COLO829 (cell line): ENCODE results near the gene SLC44A2.

Source experiments
- DNase-seq: peaks from one replicate; pipeline ENCODE4 v3.0.0; 2012; ENCODE audit warnings: low spot score

SLC44A2 gene

DNA sequence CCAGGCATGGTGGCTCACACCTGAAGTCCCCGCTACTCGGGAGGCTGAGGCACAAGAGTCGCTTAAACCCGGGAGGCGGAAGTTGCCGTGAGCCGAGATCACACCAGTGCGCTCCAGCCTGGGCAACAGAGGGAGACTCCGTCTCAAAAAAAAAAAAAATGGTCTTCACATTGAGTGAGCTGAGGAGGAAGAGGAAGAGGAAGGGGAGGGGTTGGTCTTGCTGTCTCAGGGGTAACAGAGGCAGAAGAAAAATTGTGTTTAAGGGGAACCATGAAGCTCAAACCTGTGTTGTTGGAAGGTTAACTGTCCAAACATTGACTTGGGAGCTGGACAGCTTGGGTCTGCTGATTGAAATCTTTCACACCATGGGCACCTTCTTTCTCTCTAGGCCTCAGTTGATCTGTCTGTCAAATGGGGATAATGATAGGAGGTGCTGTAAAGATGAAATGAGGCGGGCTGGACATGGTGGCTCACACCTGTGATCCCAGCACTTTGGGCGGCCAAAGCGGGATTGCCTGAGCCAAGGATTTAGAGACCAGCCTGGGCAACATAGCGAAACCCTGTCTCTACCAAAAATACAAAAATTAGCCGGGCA lies 9.8 kb upstream of the SLC44A2 start:
- no peak for DNase-seq

DNA sequence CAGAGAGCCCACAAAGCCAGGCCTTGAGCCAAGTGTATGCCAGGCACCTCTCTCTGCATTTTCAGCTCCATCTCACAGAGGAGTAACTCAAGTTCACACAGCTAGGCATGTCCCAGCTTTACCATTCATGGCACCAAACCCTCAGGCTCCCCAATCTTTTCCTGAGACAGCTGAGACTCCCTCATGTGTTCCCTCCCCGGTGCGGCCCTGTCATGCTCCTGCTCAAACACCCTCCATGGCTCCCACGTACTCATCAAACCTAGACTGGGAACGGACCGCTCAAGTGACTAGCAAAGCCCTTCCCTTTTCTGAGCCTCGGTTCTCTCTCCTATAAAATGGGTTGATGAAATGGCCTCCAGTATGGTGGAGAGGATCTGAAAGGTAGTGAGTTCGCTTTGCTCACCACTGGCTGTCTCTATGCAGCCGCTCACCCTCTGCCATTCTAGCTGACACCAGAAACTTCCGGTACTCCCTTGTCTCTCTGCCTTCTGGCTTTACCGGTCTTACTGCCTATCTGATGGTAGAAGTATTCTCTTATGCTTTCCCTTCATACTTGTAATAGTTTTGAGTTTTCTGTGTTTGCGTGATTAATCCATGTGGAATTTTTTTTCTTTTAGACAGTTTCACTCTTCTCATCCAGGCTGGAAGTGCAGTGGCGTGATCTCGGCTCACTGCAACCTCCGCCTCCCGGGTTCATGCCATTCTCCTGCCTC lies 7.8 kb upstream of the SLC44A2 start:
- no peak for DNase-seq

DNA sequence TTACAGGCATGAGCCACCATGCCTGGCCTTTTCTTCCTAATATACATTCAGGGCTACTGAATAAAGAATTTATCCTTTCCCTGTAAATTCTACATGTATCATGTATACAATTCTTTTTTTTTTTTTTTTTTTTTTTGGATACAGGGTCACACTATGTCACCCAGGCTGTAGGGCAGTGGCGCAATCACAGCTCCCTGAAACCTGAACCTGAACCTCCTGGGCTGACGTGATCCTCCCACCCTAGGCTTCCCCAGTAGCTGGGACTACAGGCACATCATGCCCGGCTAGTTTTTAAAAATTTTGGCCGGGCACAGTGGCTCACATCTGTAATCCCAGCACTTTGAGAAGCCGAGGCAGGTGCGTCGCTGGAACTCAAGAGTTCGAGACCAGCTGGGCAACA lies 6.5 kb upstream of the SLC44A2 start:
- DNase-seq, result no peak

DNA sequence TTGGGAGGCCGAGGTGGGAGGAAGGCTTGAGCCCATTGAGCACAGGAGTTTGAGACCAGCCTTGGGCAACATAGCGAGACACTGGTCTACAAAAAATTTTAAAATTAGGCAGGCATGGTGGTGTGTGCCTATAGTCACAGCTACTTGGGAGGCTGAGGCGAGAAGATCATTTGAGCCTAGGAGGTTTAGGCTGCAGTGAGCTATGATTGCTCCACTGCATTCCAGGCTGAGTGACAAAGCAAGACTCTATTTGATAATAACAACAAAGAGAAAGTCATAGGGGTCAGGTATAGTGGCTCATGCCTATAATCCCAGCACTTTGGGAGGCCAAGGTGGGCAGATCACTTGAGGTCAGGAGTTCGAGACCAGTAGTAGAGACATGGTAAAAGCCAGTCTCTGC lies 4.6 kb upstream of the SLC44A2 start:
- DNase-seq, result no peak

DNA sequence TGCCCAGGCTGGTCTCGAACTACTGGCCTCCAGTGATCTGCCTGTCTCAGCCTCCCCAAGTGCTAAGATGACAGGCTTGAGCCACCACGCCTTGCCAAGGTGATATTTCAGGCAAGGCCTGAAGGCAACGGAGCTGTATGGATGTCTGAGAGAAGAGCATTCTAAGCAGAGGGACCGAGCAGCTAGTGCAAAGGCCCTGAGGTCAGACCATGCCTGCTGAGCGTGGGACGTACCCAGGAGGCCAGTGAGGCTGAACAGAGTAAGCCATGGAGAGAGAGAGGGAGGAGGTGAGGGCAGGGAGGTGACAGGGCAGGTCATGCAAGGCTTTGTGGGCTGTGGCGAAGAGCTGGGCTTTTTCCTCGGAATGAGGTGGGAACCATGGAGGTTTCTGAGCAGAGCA lies 3.4 kb upstream of the SLC44A2 start:
- DNase-seq, result no peak

DNA sequence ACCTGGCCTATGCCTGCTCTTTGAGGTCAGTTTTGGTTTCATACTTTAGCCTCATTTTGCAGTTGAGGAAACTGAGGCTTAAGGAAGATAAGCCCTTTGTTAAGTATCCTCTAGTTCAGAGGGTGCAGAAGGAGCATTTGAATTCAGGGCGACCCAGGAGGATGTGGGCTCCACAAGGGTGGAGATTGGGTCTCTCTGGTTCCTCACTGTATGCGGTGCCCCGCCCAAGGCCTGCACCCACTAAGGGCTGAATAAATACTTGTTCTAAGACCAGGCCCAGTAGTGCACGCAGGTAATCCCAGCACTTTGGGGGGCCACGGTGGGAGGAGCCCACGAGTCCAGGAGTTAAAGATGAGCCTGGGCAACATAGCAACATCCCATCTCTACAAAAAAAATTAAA lies 768 bp upstream of the SLC44A2 start:
- DNase-seq, result no peak

DNA sequence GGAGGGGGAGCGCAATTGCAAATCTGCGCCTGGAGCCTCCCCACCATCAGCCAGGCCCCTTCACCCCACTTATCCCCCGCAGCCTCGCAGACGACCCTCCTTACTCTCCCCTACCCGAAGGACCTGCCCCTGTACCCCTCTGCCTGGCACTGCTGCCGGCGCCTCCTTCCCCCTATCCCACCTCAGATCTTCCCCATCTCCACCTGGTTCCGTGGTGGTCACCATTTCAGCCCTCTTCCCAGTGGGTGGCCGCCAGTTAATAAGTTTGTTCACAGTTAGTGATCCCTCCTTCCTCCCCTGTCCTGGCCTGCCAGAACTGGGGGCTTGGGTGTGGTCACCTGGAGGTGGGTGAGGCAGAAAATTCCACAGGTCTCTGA lies 397 bp downstream of the SLC44A2 start:
- no peak for DNase-seq

DNA sequence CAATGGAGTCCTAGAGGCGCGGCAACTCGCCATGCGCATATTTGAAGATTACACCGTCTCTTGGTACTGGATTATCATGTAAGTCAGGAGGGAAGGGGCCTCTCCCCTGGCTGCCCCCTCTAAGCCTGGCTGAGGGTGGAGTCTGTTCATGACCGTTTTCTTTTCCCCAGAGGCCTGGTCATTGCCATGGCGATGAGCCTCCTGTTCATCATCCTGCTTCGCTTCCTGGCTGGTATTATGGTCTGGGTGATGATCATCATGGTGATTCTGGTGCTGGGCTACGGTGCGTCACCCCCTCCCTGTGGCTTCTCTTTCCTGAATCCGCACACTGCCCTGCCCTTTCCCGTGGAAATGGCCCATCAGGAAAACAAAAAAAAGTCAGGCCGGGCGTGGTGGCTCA lies 6.5 kb downstream of the SLC44A2 start:
- DNase-seq, result no peak

DNA sequence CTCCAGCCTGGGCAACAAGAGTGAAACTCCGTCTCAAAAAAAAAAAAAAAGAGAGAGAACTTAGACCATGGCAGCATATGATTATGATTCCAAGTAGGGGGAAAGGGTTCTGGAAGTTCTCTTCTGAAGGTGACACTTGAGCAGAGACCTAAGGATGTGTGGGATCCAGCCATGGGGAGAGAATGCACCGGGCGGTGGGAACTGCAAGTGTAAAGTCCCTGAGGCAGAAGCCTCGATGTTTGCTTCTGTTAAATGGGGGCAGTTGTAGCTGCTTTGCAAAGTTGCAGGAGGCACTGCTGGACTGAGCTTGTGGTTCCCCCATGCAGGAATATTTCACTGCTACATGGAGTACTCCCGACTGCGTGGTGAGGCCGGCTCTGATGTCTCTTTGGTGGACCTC lies 9.1 kb downstream of the SLC44A2 start:
- DNase-seq, result no peak

DNA sequence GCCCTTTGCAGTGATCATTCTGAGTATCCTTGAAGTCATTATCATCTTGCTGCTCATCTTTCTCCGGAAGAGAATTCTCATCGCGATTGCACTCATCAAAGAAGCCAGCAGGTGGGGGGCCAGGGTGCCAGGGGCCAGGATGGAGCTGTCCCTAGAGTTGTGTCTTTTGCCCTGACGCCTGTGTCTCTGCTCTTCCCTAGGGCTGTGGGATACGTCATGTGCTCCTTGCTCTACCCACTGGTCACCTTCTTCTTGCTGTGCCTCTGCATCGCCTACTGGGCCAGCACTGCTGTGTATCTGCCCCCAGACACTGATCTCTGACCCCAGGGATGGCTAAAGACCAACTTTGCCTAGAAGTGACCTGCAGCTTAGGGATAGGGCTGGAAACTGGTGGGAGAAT lies 9.6 kb downstream of the SLC44A2 start:
- DNase-seq, result no peak

DNA sequence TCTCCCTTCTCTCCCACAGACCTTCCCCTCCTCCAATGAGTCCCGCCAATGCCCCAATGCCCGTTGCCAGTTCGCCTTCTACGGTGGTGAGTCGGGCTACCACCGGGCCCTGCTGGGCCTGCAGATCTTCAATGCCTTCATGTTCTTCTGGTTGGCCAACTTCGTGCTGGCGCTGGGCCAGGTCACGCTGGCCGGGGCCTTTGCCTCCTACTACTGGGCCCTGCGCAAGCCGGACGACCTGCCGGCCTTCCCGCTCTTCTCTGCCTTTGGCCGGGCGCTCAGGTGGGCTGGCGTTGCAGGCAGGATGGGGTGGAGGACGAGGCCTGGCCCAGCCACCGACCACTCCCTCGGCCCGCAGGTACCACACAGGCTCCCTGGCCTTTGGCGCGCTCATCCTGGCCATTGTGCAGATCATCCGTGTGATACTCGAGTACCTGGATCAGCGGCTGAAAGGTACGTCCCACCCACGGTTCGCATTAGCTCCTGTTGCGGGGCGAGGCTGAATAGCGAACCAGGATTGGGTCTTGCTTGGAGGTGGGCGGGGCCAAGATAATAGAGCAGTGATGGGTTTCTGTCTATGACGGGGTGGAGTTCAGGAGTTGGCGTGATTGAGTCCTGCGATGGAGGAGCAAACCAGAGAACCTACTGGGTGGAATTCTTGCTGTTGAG lies 11.1 kb downstream of the SLC44A2 start:
- no peak for DNase-seq

DNA sequence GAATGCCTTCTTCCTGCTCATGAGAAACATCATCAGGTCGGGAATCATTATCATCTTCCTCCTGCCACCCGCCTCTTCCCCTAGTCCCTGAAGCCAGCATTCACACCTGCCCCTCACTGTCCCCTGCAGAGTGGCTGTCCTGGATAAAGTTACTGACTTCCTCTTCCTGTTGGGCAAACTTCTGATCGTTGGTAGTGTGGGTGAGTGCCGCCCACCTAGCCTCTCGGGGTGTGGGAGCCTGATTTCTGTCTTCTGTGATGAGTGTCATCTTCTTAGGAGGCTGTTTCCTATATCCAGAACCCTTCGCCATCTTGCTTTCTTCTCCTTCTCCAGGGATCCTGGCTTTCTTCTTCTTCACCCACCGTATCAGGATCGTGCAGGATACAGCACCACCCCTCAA lies 12.5 kb downstream of the SLC44A2 start:
- DNase-seq, result no peak

DNA sequence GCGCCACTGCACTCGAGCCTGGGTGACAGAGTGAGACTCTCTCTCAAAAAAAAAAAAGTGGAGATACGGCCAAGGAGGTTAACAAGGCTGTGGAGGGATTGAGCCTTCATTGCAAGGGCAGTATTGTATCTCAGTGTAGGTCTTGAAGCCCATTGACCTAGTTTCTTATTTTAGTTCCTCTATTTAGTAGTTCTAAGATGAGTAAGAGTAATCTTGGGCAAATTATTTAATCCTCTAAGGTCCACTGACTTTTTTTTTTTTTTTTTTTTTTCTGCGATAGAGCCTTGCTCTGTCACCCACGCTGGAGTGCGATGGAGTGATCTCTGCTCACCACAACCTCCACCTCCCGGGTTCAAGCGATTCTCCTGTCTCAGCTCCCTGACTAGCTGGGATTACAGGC lies 14.5 kb downstream of the SLC44A2 start:
- no peak for DNase-seq

DNA sequence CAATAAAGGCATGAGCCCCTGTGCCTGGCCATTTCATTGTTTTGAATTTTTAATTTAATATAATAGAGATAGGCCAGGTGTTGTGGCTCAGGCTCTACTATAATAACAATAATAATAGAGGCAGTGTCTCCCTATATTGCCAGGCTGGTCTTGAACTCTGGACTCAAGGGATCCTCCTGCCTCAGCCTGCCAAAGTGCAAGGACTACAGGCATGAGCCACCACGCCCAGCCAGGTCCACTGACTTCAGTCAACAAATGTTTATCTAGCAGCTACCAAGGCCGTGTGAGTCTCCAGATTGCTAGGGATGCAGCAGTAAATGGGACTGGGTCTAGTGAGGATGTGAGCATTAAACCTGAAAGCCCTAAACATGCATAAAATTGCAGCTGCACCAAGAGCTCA lies 15.0 kb downstream of the SLC44A2 start:
- no peak for DNase-seq

DNA sequence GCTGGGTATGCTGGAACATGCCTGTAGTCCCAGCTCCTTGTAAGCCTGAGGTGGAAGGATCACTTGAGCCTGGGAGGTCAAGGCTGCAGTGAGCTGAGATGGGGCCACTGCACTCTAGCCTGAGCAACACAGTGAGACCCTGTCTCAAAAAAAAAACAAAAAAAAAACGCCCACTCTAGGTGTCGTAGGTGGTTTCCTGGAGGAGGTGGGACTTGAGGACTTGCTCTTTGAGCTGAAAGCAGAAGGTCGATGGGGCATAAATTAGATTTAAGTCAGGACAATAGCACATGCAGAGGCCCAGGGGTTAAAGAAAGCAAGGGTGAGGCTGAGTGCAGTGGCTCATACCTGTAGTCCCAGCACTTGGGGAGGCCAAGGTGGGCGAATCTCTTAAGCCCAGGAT lies 15.9 kb downstream of the SLC44A2 start:
- DNase-seq, result no peak

DNA sequence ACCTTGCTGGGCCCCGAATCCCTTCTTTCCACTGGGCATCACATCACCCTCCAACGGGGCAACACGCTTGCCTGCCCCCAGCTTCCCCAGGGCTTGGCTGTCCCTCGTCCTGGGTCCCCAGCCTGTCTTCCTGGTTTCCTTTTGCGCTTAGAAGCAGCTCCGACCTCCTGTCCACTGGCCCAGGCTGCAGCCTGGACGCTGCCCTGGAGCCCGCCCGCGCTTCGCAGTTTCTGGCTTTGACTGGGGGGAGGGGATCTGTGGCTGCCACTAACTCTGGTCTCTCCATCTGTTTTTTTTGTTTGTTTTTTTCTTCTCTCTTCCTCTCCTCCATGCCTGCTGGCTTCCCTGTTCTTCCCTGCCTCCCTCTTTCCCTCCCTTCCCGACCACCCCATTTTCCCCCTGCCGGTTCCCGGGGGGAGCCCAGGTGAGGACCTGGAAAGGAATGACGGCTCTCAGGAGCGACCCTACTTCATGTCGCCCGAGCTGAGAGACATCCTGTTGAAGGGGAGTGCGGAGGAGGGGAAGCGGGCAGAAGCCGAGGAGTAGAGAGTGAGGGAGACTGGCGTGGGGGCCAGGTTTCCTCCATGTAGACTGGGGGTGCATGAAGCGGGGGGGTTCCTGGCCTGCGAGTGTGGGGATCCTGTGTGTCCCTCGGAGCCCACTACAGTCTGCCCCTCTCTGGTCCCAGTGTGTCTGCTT lies 17.3 kb downstream of the SLC44A2 start:
- DNase-seq, result no peak

DNA sequence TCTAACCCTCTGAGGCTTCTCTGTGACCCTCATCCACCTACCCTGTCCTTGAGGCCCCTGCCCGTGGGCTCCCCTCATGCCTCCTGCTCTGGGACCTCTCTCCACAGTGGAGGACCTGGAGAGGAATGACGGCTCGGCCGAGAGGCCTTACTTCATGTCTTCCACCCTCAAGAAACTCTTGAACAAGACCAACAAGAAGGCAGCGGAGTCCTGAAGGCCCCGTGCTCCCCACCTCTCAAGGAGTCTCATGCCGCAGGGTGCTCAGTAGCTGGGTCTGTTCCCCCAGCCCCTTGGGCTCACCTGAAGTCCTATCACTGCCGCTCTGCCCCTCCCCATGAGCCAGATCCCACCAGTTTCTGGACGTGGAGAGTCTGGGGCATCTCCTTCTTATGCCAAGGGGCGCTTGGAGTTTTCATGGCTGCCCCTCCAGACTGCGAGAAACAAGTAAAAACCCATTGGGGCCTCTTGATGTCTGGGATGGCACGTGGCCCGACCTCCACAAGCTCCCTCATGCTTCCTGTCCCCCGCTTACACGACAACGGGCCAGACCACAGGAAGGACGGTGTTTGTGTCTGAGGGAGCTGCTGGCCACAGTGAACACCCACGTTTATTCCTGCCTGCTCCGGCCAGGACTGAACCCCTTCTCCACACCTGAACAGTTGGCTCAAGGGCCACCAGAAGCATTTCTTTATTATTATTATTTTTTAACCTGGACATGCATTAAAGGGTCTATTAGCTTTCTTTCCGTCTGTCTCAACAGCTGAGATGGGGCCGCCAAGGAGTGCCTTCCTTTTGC lies 18.0 kb downstream of the SLC44A2 start:
- DNase-seq, result no peak

DNA sequence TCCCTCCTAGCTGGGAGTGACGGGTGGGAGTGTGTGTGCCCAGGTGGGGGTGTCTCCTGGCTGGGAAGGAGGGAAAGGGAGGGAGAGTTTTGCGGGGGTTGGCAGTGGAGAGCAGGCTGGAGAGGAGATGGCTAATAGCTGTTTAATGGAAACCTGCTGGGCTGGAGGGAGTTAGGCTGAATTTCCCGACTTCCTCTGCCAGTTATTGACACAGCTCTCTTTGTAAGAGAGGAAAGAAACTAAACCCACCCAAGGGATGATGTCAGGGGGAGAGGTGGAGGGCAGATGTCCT lies 18.6 kb downstream of the SLC44A2 start:
- DNase-seq, result no peak

DNA sequence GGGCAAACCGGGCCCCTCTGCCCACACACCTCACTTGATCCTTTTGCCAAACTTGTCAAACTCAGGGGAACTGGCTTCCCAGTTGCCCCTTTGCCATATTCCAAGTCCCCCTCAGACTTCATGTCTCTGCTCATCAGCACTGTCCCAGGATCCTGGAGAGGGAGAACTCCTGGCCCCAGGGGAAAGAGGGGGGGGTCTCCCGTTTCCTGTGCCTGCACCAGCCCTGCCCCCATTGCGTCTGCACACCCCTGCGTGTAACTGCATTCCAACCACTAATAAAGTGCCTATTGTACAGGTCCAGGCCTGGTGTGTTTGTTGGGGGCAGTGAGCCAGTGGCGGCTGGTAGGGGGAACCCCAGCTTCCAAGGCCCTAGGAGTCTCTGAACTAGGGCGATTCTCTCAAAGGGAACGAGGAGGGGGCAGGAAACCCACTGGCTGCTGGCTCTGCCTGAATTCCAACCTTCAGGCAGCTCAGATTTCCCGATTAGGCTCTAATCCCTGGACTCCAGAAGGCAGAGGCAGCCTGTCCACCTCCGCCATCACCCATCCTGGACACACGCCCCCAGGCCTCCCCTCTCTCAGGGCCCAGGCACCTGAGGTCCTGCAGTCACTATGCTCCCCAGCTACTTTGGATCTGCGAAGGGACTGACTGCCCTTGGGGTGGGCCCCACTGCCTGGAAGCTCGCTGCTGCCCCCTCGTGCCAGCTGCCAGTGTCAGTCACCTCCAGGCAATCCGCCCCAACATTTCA lies 19.1 kb downstream of the SLC44A2 start:
- DNase-seq, result peak; percentile 90

DNA sequence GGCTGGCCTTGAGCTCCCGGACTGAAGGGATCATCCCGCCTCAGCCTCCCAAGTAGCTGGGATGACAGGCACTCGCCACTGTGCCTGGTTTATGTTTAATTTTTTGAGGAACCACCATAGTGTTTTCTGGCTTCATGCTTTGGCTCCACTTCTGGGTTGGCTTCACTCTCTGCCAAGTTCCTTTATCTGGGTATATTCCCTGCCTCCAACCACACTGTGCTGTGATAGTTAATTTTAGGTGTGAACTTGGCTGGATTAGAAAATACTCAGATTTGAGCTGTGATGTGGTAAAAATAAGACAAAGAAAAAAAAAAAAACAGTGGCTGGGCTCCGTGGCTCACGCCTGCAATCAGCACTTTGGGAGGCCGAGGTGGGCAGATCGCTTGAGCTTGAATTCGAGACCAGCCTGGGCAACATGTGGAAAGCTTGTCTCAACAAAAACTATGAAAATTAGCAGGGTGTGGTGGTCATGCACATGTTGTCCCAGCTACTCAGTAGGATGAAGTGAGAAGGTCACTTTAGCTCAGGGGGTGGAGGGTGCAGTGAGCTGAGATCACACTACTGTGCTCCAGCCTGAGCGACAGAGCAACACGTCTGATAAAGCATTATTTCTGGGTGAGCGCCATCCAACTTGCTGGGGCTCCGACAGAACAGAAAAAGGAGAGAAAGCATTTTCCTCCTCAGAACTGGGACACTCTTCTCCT lies 21.3 kb downstream of the SLC44A2 start:
- DNase-seq, result no peak

DNA sequence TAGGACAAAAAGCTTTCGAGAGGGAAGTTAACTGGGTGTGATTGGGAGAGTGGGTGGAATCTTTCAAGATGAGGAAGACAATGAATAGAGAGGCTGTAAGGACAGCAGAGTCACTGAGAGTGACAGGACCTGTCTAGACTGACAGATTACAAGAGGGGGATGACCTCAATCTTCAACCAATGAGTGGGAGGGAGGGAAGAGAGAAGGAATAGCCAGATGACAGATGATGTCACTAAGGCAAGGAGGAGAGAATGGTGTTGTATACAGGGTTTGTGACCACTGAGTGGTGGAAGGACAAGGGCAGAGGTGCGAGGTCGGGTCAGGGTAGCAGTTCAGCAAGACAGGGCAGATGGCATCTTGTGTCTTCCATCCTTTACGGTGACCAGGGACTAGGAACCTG lies 23.0 kb downstream of the SLC44A2 start:
- no peak for DNase-seq
